Measurements from ENCODE around the gene PSMB10. TPM values are rescaled to one million over a fixed set of nuclear protein-coding genes. Genes with fewer than 3 reads are reported as not detected.

The PSMB10 gene
- total and polyA plus RNA-seq, 2 of the 4 experiments (the other 2 are of a cell fraction): 28.7 to 36.7 TPM

- ChIA-PET CTCF (interaction anchor here (0.5 to 0.8 kb wide), 3 partner anchors 53 to 113 kb away, joined by 3 read pairs; no protein-coding TSS in a partner anchor), POLR2A (ENCODE audit: unreplicated experiment) (no interaction called here)
- Histone ChIP-seq H4K20me1 (ENCODE audit: insufficient read depth, low read length) (peaks cover 54% of the 10 kb centered on the region), H3K9me3 (ENCODE audit: control insufficient read depth, insufficient read depth, low read length) (no peaks in the 10 kb centered on the region), H3K4me2 (ENCODE audit: low read depth, low read length) (no peak overlapping the region), H2BK20ac (ENCODE audit: low read depth, low read length) (no peak overlapping the region), H3K9ac (ENCODE audit: low read depth, low read length) (no peak overlapping the region), H3K4ac (ENCODE audit: low read depth, low read length) (no peak overlapping the region), H4K91ac (ENCODE audit: insufficient read depth, low read depth, low read length) (no peak overlapping the region), H2AK5ac (ENCODE audit: low read depth, low read length) (no peak overlapping the region), H3K79me1 (ENCODE audit: low read depth in 1 of 2, low read length in 2 of 2) (peaks cover 15 to 76% of the 10 kb centered on the region in 2 experiments), H4K5ac (ENCODE audit: low read depth, low read length) (no peak overlapping the region), H3K4me3 (ENCODE audit: insufficient read depth, low read depth, low read length) (no peak overlapping the region), H3K14ac (replicated peaks; ENCODE audit: low read depth, low read length) (no peak overlapping the region), H3K18ac (ENCODE audit: low read depth, low read length) (no peak overlapping the region), H2AK9ac (replicated peaks; ENCODE audit: low read depth, low read length, poor library complexity) (peak overlapping the region; percentile 70), H3K56ac (ENCODE audit: extremely low read depth, insufficient read depth, low read length) (no peak overlapping the region), H2BK120ac (ENCODE audit: low read depth, low read length) (no peak overlapping the region), H2AFZ (replicated peaks; ENCODE audit: low read length, poor library complexity) (no peak overlapping the region), H3K9me1 (ENCODE audit: insufficient read depth, low read length) (peaks cover 2% of the 10 kb centered on the region; the same call in 1 of the 2 replicates), H2BK5ac (ENCODE audit: low read depth, low read length, poor library complexity, severe bottlenecking) (no peak overlapping the region), H3K27ac (ENCODE audit: insufficient read depth, low read length) (no peak overlapping the region), H3K23ac (ENCODE audit: low read depth, low read length) (no peak overlapping the region), H2BK15ac (ENCODE audit: low read depth, low read length) (no peak overlapping the region), H3K4me1 (ENCODE audit: control insufficient read depth, insufficient read depth, low read length) (peaks cover 1% of the 10 kb centered on the region), H4K8ac (ENCODE audit: low read depth in 2 of 2, low read length in 2 of 2) (no peak overlapping the region), H3K27me3 (ENCODE audit: control insufficient read depth, insufficient read depth, low read length) (no peaks in the 10 kb centered on the region), H3K36me3 (ENCODE audit: control insufficient read depth, insufficient read depth, low read length) (peaks cover 74% of the 10 kb centered on the region)
- no TSS peak for BruUV-seq (replicated peaks)
- DNase-seq (peak; percentile 20), ATAC-seq (ENCODE audit: low read depth) (peak; percentile 53)
- TF ChIP-seq CHD1 (IDR thresholded peaks at IDR 0.05; ENCODE audit: low read depth, low read length) (no peak), RFX5 (IDR thresholded peaks at IDR 0.05; ENCODE audit: low read depth, low read length) (no peak), CTCF (conservative IDR thresholded peaks at IDR 0.05; ENCODE audit: low read depth, low read length) (peak; percentile 52), RAD21 (IDR thresholded peaks at IDR 0.05; ENCODE audit: low read length) (peak; percentile 46)
- in situ Hi-C loops (cut with MboI; ENCODE audit: low sequenced_read_pairs) (loop anchor here (25.0 kb wide), 1 partner anchor 405 kb away; the partner anchor contains the start of gene RIPOR1), intact Hi-C loops (cut with micrococcal nuclease) (no loop called here), dilution Hi-C loops (cut with HindIII; ENCODE audit: low sequenced_read_pairs, unreplicated experiment) (no loop called here)
- 74% methylated on average over 5 of the region's 6 CpGs; no CpG with 5 or more reads in 1 of the 2 experiments for WGBS, 2 experiments (ENCODE audit: extremely low coverage in 2 of 2, insufficient read length in 1 of 2)
Measured at GRCh38 chr16:67942200-67942509, 5.5 kb upstream of the PSMB10 start.

Data from IMR-90 (cell line).